Activated CD4-positive, alpha-beta T cell treated with anti-CD3 and anti-CD28 coated beads, Interleukin-2, amount 50 U/mL, for 4 hours (primary cell): ENCODE results near the gene HOXD12.
A peak's percentile ranks its signal among the peaks of the same experiment; 100 is the strongest.

Experiments
- DNase-seq, 2 experiments: peaks; one replicate each; pipeline ENCODE4 v3.0.0-alpha.2; 2020

The HOXD12 gene

DNA sequence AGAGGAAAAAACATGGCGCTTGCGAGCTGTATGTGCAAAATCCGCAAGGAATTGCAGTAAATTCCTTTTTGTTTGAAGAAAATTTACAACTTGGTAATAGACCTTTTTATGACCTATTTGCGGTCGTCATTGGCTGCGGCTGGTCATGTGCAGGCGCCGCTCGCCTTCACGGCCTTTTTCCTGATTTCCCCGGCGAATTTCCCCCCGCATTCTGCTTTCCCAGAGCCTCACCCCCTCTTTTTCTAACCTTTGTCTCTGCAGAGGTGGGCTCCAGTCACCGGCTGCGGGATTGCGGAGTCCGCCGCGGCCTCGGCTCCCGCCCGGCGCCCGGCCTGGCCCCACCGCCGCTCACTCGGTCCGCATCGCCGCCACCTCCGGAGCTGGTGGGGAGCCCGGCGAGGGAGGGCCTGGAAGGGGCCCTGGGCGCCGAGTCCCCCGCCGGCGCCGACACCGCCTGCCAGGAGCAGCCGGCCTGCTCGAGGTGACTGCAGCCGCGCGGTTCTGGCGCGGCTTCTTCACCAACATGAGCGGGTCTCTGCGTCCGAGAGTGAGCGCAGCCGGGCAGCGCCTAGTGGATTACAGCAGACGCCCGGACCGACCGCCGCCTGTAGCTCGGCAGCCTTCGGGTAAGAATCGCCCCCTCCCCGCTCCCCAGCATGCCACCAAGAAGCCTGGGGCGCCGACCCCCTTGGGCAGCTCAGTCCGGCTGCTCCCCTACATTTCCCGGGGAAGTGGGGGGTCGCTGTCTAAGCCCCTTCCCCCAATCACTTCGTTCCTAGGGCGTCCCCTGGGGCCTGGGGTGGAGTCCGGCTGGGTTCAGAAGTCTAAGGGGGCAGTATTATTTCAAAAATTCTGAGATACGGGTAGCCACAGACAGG lies 37.0 kb downstream of the HOXD12 start:
- no peak for DNase-seq

DNA sequence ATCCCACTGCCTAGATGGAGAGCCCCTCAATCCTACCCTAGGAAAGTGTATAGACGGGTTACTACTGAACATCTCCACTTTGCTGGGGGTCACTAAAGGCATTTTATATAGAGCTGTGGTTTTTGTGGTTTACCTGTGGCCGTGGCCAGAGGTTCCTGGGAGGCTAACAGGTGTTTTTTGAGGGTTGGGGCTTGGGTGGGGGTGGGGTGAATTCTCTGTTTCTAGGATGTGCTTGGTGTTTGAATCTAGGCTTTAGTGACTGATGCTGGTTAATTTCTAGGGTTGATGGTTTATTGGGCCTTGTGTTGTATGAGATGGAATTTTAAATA lies 37.6 kb downstream of the HOXD12 start:
- DNase-seq = no peak

DNA sequence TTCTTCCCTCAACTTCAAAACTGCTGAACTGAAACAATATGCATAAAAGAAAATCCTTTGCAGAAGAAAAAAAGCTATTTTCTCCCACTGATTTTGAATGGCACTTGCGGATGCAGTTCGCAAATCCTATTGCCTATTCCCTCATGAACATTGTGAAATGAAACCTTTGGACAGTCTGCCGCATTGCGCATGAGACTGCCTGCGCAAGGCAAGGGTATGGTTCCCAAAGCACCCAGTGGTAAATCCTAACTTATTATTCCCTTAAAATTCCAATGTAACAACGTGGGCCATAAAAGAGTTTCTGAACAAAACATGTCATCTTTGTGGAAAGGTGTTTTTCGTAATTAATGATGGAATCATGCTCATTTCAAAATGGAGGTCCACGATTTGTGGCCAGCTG lies 38.3 kb downstream of the HOXD12 start:
- DNase-seq = no peak

DNA sequence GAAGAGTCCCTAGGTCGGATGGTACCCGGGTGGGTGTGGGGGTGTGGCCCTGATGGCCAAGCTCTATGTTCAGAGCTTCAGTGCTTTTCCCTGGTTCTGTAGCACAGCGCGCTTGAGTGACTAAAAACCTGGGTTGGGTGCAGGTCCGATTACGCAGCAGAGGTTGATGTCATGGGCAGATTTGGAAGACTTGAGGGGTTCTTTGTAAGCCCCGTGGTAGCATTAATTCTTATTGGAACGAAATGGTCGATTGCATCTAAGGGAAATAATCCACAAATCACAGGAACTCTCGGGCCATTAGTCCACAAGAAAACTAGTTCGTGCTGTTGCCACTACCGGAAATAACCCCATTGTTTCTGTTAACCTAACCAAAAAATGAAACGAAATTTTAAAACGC lies 38.9 kb downstream of the HOXD12 start:
- DNase-seq = no peak

DNA sequence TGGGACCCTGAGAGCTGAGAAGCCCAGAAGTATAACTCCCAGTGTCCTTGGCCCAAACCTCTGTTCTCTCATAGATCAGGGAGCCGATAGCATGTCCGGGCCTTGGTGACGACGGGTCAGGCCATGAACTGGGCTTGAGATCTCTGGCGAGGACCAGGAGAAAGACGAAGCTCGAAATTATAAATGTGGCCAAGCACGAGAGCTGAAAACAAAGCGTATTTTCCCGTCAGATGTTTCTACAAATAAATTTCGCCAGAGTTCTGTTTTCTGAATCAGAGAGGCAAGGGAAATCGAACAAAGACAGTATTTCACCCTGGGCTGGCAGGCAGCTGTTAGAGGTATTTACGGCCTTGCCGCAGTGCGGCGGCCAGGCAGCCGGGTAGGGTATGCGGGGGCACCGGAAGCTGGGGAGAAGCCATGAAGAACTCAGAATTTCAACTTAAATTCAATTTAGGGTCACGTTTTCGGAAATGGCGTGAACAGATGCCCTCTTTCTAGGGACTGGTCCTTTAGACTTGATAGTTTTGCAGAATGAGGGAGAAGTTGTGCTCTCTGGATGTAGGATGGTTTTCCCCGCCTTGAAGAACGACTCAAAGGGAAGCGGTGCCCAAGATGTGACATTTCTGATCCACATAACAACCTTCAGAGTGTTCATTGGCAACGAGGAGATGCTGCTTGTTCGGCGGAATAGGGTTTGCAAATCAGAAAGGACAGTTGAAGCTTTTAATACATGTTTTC lies 39.5 kb downstream of the HOXD12 start:
- DNase-seq = no peak

DNA sequence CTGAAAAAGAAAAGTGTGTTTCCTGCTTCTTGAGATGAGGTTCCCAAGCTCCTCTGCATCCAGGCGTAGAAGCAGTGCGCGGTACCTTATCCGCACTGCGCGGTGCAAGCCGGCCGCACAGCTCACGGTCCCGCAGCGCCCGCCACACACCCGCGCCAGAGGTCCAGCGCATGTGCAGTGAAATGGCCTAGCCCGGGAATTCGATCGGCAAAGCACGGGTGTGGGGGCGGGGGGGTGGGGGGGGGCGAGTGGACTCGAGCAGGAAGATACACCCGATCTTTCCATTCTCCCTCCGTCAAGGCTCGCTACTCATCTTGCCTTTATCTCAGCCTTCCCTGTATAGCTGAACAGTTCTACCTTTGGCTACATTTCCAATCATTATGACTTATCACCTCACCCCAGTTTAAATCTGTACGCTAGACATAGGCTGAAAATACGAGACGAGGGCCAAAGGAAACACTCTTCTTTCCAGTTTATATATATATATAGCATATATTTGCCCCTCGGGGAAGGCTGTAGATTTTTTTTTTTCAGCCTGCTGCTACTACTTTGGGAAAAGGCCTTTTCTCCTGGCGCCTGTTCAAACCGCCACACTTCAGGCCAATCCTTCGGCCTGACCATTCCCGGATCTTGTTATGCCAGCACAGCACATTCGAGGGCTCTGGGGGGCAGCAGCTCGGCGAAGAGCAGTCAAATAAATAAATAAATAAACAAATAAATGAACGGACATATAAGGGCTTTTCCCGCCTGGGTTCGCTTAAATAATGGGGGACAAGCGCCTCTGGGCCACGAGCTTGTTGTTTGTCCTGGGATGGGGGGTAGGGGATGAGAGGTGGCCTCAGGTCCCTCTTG lies 40.3 kb downstream of the HOXD12 start:
- DNase-seq = no peak

DNA sequence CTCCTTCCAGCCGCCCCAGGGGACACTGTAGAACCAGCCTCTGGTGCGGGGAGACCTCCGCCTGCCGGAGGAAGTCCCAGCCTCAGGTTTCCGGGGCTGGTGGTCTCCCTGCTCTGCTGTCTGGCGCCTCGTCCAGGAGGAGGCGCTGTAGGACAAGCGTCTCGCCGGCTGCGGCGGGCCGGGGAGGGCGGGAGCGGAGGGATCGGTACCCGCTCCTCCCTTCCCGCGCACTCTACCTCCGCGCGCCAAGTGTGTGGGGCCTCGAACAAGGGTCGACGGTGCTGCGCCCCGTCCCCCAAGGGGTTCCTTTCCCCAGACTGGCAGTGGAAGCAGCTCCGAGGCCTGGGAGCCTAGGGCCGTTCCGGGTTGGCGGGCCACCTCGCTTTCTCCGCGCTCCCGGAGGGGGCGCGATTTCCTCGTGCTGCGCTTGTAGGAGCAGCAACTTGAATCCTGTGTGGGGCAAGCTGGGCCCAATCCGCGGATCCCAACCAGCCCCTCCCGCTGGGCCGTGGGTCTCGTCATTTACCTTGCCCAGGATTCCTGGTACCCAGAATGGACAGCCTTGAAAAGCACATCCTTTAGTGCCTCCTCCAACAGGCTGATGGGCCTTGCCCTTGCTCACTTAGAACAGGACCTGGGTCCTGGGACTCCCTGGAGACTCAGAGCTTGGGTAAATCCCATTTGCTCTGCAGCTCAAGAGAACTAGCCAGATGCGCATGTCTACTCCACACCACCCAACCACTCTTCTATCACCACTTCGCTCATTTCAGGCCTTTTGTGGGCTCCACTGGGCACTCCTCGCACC lies 41.1 kb downstream of the HOXD12 start:
- peak; percentile 24 to 34 for DNase-seq

DNA sequence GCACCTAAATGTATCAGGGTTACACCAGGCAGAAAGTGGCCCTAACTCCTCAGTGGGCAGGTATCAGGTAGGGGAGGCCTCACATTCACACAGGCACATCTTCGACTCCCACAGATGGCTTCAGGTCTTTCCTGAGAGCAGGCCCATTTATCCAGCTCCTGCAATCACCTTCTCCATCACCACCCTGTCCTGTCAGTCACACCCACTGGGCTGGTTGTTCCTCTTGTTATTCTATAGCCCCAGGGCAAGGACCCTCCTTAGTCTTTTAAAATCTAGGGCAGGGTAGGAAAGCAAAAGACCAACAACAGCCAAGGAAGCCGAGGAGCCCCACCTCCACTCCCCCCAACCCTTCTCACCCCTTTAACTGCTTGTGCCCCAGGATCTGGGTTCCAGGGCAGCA lies 42.7 kb downstream of the HOXD12 start:
- DNase-seq = no peak

DNA sequence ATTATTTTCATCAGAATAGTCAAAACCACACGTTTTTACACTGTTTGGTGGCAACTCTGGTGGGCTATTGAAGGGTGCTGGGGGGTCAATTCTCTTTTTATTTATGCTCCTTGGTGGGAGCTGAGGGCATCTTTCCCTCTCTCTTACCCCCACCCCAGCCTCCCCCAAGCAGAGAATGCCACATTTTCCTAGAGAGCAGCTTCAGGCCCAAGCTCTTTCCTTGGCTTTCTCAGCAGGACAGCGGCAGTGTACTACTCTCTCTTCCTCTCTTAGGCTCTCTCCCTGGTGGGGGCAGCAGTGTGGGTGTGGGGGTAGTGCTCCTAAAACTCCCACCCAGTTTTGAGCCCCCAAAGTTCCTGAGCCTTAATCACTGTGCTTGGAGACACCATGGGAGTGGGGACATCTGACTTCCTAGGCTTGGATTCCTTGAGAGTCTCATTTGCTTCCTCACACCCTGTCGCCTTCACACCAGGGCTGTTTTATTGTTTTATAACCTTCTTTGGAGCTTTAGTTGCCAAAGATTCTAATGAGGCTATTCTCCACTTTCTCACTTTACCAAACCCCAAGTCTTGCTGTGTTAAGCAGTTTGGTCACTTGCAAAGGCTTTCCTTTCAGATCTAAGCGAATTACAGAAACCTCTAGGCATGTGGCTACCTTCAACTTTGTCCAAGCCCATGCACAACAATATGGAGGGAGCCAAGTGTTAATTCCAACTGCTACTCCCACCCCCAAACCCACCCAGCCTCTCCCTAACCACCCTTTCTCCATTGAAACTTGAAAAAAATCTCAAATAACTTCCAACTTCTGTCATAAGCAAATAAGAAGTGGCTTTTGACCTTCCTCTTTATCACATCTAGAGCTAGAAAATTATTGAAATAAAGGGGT lies 45.7 kb downstream of the HOXD12 start:
- no peak for DNase-seq

DNA sequence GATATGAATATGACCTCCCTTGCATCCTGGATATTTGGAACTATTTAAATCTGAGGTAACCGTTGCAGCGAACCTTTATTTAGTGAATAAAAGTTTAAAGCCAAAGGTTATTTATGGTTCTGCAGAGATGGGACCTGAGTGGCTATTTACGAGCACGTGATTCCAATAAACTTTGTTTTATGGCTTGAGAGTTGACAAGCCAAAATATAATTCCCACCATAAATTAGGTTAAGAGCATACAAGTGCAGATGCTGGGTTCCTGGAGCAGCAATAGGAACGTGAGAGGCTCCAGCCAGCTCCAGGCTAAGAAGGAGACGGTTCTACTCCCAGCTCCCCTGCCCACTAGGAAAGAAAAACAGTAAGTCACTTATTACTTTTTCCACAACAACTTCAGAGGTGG lies 46.5 kb downstream of the HOXD12 start:
- no peak for DNase-seq

DNA sequence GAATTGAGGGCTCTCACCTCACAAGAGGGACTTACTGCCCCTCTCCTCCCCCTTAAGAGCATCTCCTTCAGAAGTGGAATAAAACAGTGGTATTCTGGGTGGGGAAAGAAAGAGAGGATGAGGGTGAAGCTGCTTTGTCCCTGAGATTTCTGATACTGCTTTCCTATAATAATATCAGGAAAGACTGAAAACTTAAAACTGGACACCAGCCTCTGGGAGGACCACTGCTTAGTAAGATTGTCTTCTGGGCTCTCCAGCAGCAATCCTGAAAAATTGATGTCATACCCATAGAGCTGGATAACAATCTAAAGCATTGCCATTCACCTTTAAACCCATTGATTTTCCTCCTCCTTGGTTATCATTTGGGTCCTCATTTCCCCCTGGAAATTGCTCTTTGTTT lies 47.0 kb downstream of the HOXD12 start:
- DNase-seq = no peak

DNA sequence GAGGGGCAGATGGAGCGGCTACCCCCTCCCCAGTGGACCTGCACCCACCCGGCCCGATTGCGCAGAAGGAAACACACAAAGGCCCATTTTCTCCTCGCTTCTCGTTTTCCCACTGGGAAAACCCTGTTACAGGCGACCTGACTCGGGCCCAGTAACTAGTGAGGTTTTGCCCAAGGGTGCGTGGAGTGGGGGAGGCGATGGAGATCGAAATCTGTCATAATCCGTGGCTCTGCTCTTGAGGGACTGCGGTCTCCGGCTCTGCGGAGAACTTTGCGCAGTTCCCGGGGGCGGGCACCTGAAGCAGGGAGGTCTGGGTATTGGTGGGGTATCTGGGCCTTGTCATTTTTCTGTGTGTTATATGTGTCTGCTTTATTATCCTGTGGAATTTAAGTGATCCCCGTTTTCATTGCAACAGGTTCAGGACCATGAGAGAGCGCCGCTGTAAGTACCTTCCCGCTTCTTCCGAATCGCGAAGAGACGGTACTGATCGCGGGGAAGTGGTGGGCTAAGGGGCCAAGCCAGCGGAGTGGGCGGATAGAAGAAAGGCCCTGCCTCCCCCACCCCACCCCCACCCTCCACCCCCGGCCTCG lies 47.7 kb downstream of the HOXD12 start:
- no peak for DNase-seq

DNA sequence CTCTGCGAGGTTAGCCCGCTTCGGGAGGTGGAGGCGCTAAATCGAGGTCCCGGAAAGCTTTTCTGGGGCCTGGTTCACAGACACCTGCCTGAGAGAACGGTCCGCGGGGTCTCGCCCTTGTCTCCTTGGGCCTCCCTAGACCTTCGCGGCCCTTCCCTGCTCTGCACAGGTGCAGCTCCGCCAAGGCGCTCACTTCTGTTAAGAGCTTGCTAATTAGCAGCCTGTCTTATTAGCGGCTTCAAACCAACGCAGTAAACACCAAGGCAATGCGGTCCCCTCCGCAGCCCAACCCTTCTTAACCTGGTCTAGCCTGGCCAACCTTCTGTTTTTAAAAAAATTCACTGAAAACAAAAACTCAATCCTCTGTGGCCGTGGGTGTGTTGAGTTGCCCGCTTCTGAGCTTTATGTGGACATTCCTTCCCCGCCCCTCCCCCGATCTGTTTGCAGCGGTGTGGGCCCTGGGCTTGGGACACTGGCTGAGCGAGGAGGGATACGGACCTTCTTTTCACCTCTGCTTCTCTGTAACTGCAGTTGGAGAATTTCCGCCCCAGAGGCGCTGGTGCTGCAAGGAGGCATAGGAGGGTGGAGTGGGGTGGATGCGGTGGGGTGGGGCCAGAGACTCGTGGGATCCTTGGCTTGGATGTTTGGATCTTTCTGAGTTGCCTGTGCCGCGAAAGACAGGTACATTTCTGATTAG lies 48.4 kb downstream of the HOXD12 start:
- DNase-seq = no peak

DNA sequence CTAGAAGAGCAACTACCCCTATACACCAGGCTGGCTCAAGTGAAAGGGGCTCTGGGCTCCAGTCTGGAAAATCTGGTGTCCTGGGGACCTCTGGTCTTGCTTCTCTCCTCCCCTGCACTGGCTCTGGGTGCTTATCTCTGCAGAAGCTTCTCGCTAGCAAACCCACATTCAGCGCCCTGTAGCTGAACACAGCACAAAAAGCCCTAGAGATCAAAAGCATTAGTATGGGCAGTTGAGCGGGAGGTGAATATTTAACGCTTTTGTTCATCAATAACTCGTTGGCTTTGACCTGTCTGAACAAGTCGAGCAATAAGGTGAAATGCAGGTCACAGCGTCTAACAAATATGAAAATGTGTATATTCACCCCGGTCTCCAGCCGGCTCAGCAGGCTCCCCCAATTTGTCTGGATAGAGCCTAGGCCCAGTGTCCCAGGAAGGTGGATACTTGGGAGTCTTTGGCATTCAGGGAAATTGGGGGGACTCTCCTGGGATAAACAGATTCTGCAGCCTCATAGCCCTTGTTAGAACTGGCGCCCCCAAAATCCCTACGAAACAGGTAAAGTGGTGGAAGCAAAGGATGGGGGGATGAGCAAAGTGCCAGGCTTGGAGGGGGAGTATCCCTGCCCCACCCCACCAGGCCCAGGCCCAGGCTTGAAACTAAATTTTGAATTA lies 49.3 kb downstream of the HOXD12 start:
- DNase-seq = no peak

DNA sequence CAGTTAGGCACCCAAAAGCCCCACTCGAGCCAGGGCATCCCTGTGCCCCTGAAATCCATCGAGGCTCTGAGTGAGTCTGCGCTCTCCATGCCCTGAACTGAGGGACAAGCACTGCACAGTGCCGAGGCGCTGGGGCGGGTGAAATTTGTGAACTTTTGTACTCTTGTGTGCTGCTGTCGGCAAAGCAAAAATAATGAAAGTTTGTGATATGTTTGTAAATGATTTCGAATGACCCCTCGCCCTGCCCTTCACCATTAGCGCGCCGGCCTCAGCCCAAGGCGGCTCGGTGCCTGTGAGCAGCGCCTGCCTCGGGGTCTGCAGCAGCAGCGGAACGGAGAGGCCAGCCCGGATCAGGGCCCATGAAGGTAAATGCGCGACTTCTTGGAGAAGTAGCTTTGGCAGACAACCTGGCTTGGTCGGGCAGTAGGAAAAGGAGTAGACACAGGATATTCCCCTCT lies 49.9 kb downstream of the HOXD12 start:
- no peak for DNase-seq

DNA sequence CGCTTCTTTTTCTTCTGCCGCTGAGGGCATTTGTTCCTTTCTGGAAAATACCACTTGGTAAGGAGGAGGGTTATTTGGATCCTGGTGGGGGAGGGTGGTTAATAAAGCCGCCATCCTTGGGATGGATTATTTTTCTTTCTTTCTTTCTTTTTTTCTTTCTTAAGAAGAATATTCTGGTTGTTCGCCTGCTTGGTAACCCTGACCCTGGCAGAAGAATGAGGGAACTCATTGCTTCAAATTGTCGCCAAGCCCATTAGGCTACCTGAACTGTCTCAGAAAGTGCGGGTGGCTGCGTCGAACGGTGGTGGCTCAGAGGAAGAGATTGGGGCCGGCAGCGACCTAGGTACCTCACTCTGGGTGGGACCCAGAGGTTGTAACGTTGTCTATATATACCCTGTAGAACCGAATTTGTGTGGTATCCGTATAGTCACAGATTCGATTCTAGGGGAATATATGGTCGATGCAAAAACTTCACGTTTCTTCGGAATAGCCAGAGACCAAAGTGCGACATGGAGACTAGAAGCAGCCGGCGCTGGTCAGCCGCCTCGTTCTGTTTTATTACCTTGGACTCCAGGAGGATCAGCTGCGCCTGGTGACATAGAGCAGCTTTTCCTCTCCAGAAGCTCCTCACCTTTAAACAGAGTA lies 50.5 kb downstream of the HOXD12 start:
- no peak for DNase-seq

DNA sequence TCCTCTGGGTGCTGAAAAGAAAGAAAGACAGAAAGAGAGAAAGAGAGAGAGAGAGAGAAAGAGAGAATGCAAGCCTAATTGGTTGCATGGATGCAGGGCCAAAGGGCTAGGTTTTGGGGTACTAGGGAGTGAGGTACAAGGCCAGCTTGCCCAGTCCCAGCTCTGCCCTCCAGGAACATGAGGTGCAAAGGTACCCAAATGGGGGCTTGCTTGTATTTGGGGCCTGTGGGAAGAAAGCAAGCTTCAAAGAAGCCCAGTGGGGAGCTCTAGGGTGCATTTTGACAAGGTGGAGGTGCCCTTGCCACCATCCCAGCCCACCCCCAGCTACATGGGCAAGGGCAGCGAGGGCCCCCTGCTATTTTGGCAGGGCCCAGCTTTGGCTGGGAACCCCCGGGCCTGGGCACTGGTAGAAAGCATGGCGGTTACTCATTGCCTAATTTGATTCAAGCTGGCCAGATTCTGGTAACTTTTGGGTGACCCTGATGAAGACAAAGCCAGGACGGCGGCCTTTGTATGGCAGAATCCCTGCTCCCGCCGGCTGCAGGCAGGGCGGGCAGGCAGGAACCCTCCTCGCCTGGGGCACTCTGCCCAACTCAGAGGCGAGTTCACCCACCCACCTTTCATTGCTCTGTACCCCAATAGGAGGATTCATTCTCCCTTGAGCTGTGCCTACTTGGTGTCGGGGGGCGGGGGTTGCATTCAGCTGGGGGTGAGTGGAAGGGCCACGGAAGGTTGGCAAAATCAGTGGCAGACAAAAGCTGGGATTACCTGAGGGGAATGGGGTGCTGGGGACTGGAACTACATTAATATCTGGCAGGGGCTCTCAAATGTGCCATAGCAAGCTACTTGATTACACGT lies 51.2 kb downstream of the HOXD12 start:
- DNase-seq = no peak
